ENCODE measurements around the gene TMEM181. TPM values are rescaled to one million over a fixed set of nuclear protein-coding genes. Genes with fewer than 3 reads are reported as not detected.

The TMEM181 gene
- total RNA-seq, 2 experiments from 2014 or later: 10.0 to 10.1 TPM

DNA sequence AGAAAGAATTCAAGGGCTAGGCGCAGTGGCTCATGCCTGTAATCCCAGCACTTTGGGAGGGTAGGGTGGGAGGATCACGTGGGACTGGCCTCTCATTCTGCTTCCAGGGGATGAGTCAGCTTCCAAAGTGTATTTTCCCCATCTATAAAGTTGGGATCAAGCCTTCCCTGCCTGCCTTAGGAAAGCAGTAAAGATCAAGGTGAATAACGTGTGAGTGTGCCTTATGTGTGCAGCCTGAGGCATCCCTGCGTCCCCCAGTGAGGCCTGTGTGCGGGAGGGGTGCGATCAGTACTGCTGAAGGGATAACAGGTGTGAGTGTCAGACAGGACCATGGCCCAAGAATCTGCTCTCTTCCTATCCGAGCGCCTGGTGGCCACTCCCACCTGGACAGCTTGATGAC is 26.8 kb downstream of the TMEM181 start:
- Mint-ChIP-seq H3K36me3 (ENCODE audit: low read depth) (peaks cover 60% of the 10 kb centered on the region), H3K27ac (no peak overlapping the region), H3K9me3 (no peaks in the 10 kb centered on the region), H3K4me1 (ENCODE audit: low read depth) (peaks cover 1% of the 10 kb centered on the region), H3K27me3 (no peaks in the 10 kb centered on the region), H3K4me3 (no peak overlapping the region)
- ATAC-seq (no peak), DNase-seq (no peak)
- ChIA-PET CTCF (no interaction called here), POLR2A (no interaction called here)
- TF ChIP-seq, protein P1, sequence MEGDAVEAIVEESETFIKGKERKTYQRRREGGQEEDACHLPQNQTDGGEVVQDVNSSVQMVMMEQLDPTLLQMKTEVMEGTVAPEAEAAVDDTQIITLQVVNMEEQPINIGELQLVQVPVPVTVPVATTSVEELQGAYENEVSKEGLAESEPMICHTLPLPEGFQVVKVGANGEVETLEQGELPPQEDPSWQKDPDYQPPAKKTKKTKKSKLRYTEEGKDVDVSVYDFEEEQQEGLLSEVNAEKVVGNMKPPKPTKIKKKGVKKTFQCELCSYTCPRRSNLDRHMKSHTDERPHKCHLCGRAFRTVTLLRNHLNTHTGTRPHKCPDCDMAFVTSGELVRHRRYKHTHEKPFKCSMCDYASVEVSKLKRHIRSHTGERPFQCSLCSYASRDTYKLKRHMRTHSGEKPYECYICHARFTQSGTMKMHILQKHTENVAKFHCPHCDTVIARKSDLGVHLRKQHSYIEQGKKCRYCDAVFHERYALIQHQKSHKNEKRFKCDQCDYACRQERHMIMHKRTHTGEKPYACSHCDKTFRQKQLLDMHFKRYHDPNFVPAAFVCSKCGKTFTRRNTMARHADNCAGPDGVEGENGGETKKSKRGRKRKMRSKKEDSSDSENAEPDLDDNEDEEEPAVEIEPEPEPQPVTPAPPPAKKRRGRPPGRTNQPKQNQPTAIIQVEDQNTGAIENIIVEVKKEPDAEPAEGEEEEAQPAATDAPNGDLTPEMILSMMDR (IDR thresholded peaks at IDR 0.05): no peak
- intact Hi-C loops (cut with micrococcal nuclease): no loop called here

DNA sequence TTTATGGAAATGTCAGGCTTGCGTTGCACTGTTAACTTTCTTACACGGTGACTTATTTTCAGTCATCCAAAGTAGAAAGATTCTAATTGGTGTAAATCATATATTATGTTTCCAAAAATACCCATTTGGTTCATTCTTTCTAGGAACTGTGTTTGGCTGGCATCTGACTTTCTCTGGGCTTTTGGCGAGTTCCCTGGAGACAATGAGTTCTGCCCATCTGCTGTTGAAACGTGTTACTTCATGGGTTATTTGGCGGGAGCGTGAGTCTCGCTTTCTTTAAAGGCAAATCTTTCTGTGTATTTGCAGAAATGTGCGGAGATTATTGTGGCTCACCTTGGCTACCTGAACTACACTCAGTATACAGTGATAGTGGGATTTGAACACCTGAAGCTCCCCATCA is 29.5 kb downstream of the TMEM181 start:
- Mint-ChIP-seq H3K27ac (no peak overlapping the region), H3K4me1 (ENCODE audit: low read depth) (peaks cover 1% of the 10 kb centered on the region), H3K36me3 (ENCODE audit: low read depth) (peaks cover 62% of the 10 kb centered on the region), H3K4me3 (no peak overlapping the region), H3K27me3 (no peaks in the 10 kb centered on the region), H3K9me3 (no peaks in the 10 kb centered on the region)
- CTCF ChIA-PET: interaction anchor here (1.4 kb wide), 1 partner anchor 16 kb away, joined by 5 read pairs; no protein-coding TSS in a partner anchor
- POLR2A ChIA-PET: no interaction called here
- DNase-seq (no peak), ATAC-seq (no peak)
- TF ChIP-seq, protein P1 (IDR thresholded peaks at IDR 0.05): no peak
- intact Hi-C loops (cut with micrococcal nuclease): no loop called here

DNA sequence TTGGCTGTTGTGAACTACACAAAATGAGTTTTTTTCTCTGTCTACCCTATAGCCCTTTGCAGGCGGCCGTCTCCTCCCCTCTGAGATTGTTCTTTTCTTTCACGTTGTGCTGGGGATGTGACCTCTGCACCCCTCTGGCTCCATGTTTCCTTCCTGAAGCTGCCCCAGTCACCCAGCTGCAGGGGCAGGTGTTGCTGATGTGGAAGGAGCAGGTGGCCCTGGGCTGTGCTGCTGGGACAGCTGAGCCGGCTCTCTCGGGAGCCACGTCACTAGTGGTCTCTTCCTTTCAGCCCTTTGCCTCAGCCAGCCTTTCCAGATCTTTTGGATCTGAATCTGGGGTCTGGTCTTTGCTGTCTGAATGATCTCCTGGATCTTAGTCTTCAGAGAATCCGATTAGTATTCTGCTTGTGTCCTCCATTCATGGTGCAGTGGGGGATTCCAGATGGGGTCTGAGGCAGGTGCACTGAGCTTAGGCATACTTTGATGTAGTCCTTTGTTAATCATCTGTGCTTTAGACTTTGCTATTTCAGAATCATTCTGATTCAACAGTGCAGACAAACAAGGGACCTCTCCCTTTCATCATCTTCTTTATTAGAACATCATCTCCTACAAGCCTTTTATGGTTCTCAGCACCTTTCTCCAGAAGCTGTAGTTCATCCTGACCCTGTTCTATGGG is 31.4 kb downstream of the TMEM181 start:
- H3K4me1 Mint-ChIP-seq (ENCODE audit: low read depth): peaks cover 1% of the 10 kb centered on the region
- TF ChIP-seq, protein P1 (IDR thresholded peaks at IDR 0.05): no peak
- CTCF ChIA-PET: no interaction called here
- intact Hi-C loops (cut with micrococcal nuclease): no loop called here
- H3K4me3 Mint-ChIP-seq: no peak overlapping the region
- H3K27ac Mint-ChIP-seq: no peak overlapping the region
- no peak for DNase-seq
- H3K9me3 Mint-ChIP-seq: no peaks in the 10 kb centered on the region
- peaks cover 53% of the 10 kb centered on the region for H3K36me3 Mint-ChIP-seq (ENCODE audit: low read depth)
- POLR2A ChIA-PET: no interaction called here
- ATAC-seq: no peak
- no peaks in the 10 kb centered on the region for H3K27me3 Mint-ChIP-seq

DNA sequence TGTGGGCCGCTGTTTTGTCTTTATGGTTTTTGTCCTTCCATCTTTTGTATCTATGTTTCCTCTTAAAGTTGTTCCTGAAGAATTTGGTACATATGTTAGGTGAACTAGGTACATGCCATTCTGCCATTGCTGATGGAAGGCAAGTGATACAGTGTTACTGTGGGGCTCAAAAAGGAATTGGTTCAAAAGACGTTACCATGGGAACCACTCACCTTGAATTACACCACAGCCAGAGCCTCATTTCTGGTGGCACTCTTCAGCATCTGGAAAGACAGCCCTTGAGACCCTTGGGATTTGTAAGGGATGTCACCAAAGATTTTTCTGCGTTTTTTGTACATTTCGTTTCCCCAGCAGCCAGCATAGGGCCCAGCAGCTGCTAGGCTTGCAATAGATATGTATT is 31.9 kb downstream of the TMEM181 start:
- intact Hi-C loops (cut with micrococcal nuclease): no loop called here
- no peak overlapping the region for H3K27ac Mint-ChIP-seq
- no peaks in the 10 kb centered on the region for H3K27me3 Mint-ChIP-seq
- no peak for DNase-seq
- ATAC-seq: no peak
- H3K36me3 Mint-ChIP-seq (ENCODE audit: low read depth): peaks cover 51% of the 10 kb centered on the region
- POLR2A ChIA-PET: interaction anchor here (0.6 kb wide), 1 partner anchor 126 kb away, joined by 3 read pairs; no protein-coding TSS in a partner anchor
- CTCF ChIA-PET: interaction anchor here (0.8 kb wide), 1 partner anchor 371 kb away, joined by 3 read pairs; no protein-coding TSS in a partner anchor
- TF ChIP-seq, protein P1 (IDR thresholded peaks at IDR 0.05): no peak
- no peaks in the 10 kb centered on the region for H3K9me3 Mint-ChIP-seq
- H3K4me1 Mint-ChIP-seq (ENCODE audit: low read depth): peaks cover 1% of the 10 kb centered on the region
- H3K4me3 Mint-ChIP-seq: no peak overlapping the region

DNA sequence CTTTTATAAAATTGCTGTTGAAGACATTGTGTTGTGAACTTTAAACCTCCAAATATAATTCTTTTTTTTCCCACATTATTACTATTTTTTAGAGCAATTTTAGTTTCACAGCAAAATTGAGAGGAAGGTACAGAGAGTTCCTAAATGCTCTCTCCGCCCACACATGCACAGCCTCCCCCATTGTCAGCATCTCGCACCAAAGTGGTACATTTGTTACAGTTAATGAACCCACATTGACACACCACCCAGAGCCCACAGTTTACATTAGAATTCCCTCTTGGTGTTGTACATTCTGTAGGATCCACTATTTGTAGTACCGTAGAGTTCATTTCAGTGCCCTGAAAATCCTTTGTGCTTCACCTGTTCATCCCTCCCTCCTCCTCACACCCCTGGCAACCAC is 33.8 kb downstream of the TMEM181 start:
- Mint-ChIP-seq H3K9me3 (no peaks in the 10 kb centered on the region), H3K4me1 (ENCODE audit: low read depth) (peaks cover 1% of the 10 kb centered on the region), H3K36me3 (ENCODE audit: low read depth) (peaks cover 50% of the 10 kb centered on the region), H3K4me3 (no peak overlapping the region), H3K27me3 (no peaks in the 10 kb centered on the region), H3K27ac (peak overlapping the region; percentile 47)
- ChIA-PET POLR2A (no interaction called here), CTCF (interaction anchor here (3.1 kb wide), 1 partner anchor 12 kb away, joined by 17 read pairs; no protein-coding TSS in a partner anchor)
- DNase-seq: no peak
- no peak for ATAC-seq
- TF ChIP-seq, protein P1 (IDR thresholded peaks at IDR 0.05): no peak
- intact Hi-C loops (cut with micrococcal nuclease): no loop called here
